Parathyroid adenoma (tissue), 2 donors: Measurements from ENCODE around the gene BCL6B.

Source experiments
- H2AFZ ChIP-seq: fragments of 300-600 bp; sonication (generic); one replicate; pipeline ENCODE4 v1.7.0; 2017; ENCODE audit warnings: antibody characterized with exemption, mild to moderate bottlenecking
- H3K27ac ChIP-seq: fragments of 300-600 bp; sonication (generic); one replicate; pipeline ENCODE4 v1.7.0; 2017
- H3K27me3 ChIP-seq: fragments of 300-600 bp; sonication (generic); one replicate; pipeline ENCODE4 v1.7.0; 2017; ENCODE audit warnings: low read length; ENCODE audit not compliant: control insufficient read depth, insufficient read depth
- H3K36me3 ChIP-seq: fragments of 300-600 bp; sonication (generic); one replicate; pipeline ENCODE4 v1.7.0; 2017; ENCODE audit warnings: low read length; ENCODE audit not compliant: control insufficient read depth, insufficient read depth
- H3K4me1 ChIP-seq: fragments of 300-600 bp; sonication (generic); one replicate; pipeline ENCODE4 v1.7.0; 2017; ENCODE audit warnings: control low read depth
- H3K4me2 ChIP-seq: fragments of 300-600 bp; sonication (generic); one replicate; pipeline ENCODE4 v1.7.0; 2017; ENCODE audit warnings: low read length
- H3K4me3 ChIP-seq: fragments of 300-600 bp; sonication (generic); one replicate; pipeline ENCODE4 v1.7.0; 2017; ENCODE audit warnings: low read depth, low read length
- H3K79me2 ChIP-seq: fragments of 300-600 bp; sonication (generic); one replicate; pipeline ENCODE4 v1.7.0; 2017; ENCODE audit warnings: control low read depth
- H3K9ac ChIP-seq: fragments of 300-600 bp; sonication (generic); one replicate; pipeline ENCODE4 v1.7.0; 2017; ENCODE audit warnings: mild to moderate bottlenecking
- H3K9me3 ChIP-seq: fragments of 300-600 bp; sonication (generic); one replicate; pipeline ENCODE4 v1.7.0; 2017; ENCODE audit warnings: low read length; ENCODE audit not compliant: control insufficient read depth
- TF ChIP-seq, protein P1 (sequence below): fragments of 300-600 bp; sonication (generic); IDR thresholded peaks from one replicate; pipeline ENCODE4 v1.7.0; 2017; ENCODE audit warnings: antibody characterized with exemption, mild to moderate bottlenecking
- donor health status: primary hyperparathyroidism.

BCL6B gene

GRCh38 chr17:7021993-7022778, 664 bp upstream of the BCL6B start:
- Histone ChIP-seq H3K27me3 (no peaks in the 10 kb centered on the region), H3K9me3 (no peaks in the 10 kb centered on the region), H3K4me2 (peak overlapping the region; percentile 54), H3K4me3 (peak overlapping the region; percentile 35), H3K79me2 (no peaks in the 10 kb centered on the region), H3K4me1 (no peaks in the 10 kb centered on the region), H3K36me3 (no peaks in the 10 kb centered on the region), H2AFZ (peak overlapping the region; percentile 68), H3K27ac (peak overlapping the region; percentile 77), H3K9ac (no peak overlapping the region)
- TF ChIP-seq, protein P1, sequence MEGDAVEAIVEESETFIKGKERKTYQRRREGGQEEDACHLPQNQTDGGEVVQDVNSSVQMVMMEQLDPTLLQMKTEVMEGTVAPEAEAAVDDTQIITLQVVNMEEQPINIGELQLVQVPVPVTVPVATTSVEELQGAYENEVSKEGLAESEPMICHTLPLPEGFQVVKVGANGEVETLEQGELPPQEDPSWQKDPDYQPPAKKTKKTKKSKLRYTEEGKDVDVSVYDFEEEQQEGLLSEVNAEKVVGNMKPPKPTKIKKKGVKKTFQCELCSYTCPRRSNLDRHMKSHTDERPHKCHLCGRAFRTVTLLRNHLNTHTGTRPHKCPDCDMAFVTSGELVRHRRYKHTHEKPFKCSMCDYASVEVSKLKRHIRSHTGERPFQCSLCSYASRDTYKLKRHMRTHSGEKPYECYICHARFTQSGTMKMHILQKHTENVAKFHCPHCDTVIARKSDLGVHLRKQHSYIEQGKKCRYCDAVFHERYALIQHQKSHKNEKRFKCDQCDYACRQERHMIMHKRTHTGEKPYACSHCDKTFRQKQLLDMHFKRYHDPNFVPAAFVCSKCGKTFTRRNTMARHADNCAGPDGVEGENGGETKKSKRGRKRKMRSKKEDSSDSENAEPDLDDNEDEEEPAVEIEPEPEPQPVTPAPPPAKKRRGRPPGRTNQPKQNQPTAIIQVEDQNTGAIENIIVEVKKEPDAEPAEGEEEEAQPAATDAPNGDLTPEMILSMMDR: peak; percentile 96

DNA sequence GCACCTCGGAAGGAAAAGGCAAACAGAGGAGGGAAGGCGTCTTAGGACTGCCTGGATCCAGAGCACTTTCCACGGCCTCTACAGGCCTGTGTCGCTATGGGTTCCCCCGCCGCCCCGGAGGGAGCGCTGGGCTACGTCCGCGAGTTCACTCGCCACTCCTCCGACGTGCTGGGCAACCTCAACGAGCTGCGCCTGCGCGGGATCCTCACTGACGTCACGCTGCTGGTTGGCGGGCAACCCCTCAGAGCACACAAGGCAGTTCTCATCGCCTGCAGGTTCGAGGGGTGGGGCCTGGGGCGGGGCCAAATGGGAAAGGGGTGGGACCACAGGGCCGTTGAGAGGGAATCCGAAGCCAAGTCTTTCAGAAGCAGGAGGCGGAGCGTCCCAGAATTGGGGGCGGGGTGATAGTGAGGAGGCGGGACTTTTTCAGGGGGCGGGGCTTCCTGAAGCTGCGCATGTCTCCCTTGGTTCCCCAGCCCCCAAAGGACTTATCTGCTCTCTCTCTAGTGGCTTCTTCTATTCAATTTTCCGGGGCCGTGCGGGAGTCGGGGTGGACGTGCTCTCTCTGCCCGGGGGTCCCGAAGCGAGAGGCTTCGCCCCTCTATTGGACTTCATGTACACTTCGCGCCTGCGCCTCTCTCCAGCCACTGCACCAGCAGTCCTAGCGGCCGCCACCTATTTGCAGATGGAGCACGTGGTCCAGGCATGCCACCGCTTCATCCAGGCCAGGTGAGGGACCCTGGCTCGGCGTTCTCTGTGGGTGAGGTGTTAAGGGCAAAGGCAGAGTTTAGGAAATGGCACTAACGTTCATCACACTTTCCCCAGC, 939 bp downstream of the BCL6B start:
- no peaks in the 10 kb centered on the region for H3K79me2 ChIP-seq
- H3K4me2 ChIP-seq: peak overlapping the region; percentile 25
- TF ChIP-seq, protein P1: no peak
- H3K27ac ChIP-seq: peak overlapping the region; percentile 77
- H3K9me3 ChIP-seq: no peaks in the 10 kb centered on the region
- no peaks in the 10 kb centered on the region for H3K4me1 ChIP-seq
- H3K36me3 ChIP-seq: no peaks in the 10 kb centered on the region
- peak overlapping the region; percentile 68 for H2AFZ ChIP-seq
- no peak overlapping the region for H3K9ac ChIP-seq
- H3K27me3 ChIP-seq: no peaks in the 10 kb centered on the region
- H3K4me3 ChIP-seq: peak overlapping the region; percentile 46

GRCh38 chr17:7024402-7024785, 1.5 kb downstream of the BCL6B start:
- Histone ChIP-seq H3K4me2 (no peak overlapping the region), H3K9ac (no peak overlapping the region), H3K36me3 (no peaks in the 10 kb centered on the region), H3K79me2 (no peaks in the 10 kb centered on the region), H3K27ac (no peak overlapping the region), H3K27me3 (no peaks in the 10 kb centered on the region), H3K4me1 (no peaks in the 10 kb centered on the region), H2AFZ (no peak overlapping the region), H3K9me3 (no peaks in the 10 kb centered on the region), H3K4me3 (peak overlapping the region; percentile 11)
- TF ChIP-seq, protein P1: no peak

DNA sequence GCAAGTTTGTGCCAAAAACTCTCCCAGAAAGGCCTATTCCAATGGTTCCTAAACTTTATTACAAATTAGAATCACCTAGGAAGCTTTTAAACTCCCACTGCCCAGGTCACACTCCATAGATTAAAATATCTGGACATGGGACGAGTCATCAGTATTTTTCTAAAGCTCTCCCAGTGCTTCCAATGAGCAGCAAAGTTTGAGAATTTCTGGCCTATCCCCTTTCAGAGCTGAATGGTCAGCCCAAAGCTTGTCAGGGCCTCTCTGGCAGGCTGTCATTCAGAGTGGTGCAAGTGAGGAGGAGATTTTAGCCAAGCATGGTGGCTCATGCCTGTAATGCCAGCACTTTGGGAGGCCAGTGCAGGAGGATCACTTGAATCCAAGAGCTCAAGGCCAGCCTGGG, 2.4 kb downstream of the BCL6B start:
- no peaks in the 10 kb centered on the region for H3K4me1 ChIP-seq

More for the DNA sequence above, 2.4 kb downstream of the BCL6B start:
- Histone ChIP-seq H2AFZ (no peak overlapping the region), H3K27ac (no peak overlapping the region), H3K9ac (no peak overlapping the region), H3K79me2 (no peaks in the 10 kb centered on the region), H3K4me2 (no peak overlapping the region), H3K27me3 (no peaks in the 10 kb centered on the region), H3K36me3 (no peaks in the 10 kb centered on the region), H3K9me3 (no peaks in the 10 kb centered on the region), H3K4me3 (no peak overlapping the region)
- TF ChIP-seq, protein P1: no peak
